AG08396 (cell line): ENCODE results near the gene CLUH.
"Not testable (repeated sequence)": the region's sequence is repeated elsewhere in the genome, so short reads cannot be mapped to it uniquely, and the experiment has no call there.

Experiments used
- DNase-seq: peaks from one replicate; pipeline ENCODE4 v3.0.0; 2012; ENCODE audit warnings: low spot score, mixed read lengths

The CLUH gene

GRCh38 chr17:2701161-2701995, 10.2 kb downstream of the CLUH start:
- DNase-seq, result no peak

DNA sequence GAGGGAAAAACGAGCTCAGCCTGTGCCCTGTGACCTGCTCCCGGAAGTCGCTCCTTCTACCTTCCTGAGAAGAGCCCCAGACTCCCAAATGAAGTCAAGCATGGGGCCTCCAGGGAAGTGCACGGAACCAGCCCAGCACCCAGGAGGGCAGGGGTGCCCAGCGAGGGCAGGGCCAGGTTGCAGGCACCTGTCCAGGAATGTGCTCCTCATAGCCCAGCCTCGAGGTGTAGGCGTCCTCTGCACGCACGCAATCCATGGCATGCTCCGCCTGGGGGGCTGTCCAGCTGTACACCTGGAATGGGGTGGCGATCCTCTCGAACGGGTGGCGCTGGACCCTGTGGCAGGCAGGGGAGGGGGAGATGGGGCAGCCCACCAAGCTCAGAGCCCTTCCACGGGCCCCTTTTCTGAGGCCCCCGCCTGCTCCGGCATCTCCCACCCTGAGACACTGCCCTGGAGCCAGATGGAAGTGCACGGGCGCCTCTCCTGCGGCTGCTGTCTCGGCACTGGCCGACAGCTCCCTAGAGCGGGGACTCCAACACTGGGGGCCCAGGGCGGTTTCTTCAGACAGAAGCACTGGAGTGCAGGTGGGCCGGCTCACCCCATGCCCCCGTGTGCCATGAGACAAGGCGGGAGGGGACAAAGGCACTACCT, 10.9 kb downstream of the CLUH start:
- no peak for DNase-seq

DNA sequence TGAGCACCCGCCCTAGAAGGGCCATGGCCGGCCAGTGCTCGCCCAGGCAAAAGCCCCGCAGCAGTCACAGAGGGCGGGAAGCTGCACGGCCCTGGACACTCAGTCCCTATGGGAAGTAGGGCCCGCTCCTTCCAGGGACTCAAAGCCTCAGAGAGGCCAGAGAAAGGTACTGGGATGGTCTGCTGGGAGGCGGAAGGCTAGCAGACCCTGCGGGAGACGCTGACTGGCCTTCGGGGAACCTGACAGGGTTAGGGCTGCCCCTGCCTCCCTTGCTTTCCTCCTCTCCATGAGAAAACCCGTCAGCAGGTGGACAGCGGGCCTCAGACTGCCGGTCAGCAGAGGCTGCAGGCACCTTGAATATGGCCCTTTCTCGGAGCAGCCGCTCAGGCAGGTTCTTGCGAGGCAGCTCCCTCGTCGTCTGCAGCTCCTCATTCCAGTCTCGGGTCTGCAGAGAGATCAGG, 11.5 kb downstream of the CLUH start:
- no peak for DNase-seq

GRCh38 chr17:2699216-2699805, 12.3 kb downstream of the CLUH start:
- not testable (repeated sequence) for DNase-seq

DNA sequence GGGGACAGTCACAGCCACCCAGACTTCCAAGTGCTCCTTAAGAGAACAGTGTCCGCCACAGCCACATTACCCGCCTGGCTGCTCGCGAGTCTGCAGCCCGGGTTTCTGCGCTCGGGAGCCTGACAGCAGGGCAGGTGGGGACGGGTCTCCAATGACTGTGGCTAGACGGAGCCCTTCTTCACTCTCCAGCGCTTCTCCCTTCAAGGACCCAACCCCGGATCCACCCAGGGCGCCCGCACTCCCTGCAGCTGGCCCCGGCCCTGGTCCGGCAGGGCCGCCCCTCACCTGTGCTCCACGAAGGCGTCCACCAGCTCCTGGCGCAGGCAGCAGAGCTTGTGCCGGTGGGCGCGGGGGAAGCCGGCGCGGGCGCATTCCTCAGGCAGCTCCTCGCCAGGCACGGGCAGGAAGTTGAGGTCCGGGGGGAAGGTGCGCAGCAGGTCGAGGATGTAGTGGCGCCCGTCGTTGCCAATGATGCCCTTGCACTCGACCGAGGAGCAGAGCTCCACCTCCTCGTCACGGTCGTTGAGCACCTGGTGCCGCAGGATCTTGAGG, 13.9 kb downstream of the CLUH start:
- DNase-seq, result no peak

- DNase-seq, result peak; percentile 8
These were observed 15.4 kb downstream of the CLUH start for GRCh38 chr17:2695961-2696760.

DNA sequence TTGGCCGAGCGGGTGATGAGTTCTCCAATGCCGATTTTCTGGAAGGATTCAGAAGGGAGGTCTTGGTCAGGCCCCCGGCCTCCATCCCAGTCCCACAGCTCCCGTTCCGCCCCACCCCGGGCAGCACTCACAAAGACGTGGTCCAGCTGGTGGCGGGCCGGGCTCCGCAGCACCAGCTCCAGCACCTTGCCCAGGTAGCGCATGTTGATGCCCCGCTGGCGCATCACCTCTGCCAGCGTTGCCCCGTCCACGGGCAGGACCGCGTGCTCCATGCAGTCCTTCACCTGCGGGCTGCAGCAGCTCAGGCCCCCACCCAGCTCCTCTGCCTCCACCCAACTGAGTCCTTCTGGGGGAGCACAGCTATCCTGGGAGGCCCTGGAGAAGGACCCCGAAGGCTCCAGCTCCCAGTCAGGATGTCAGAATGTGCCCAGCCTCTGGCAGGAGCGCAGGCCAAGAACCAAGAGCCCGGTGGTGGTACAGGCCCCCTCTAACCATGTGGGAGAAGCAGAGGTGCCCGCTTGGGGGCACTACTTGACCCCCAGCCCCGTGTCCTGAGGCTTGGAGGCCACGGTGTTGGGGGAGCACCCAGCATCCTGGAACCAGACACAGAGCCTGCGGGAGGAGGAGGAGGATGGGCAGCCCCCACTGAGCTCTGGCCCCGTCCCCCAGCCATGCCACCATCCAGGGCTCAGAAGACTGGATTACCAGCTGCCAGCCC, 16.2 kb downstream of the CLUH start:
- DNase-seq, result peak; percentile 15

- peak; percentile 7 for DNase-seq
These were observed 17.0 kb downstream of the CLUH start for GRCh38 chr17:2694381-2695242.

DNA sequence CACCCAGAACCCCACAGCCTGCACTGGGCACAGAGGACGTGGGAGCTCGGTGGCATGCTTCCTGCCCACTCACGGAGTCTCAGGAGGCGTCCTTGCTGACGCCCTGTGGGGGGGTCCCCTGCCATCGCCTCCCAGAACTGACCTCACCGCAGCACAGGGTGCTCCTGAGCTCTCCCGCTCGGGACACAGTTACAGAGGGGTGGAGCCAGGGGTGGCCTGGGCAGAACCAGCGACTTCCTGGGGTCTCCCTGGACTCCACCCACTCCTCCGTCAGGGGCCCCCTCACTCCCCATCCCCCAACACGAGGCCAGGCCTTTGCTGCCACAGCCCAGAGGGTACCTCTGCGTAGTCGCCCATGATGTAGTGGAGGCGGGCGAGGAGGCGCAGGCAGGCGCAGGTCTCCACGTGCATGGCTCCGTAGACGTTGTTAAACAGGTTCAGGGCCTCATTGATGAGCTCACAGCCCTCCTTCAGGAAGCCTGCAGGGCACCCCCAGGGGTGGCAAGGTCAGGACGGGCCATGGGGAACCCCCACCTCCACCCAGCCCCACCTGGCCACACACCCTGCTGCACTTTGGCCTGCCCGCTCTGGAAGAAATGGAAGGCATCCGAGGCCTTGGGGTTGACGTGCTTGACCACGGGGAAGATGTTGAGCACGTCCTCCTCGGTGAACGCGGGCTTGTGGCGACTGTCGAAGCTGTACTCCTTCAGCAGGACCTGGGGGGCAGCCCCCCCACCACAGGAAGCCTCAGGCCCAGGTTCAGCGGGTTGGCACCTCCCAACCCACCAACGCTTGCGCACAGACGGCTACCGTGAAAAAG, 17.8 kb downstream of the CLUH start:
- DNase-seq, result peak; percentile 7

- no peak for DNase-seq
These were observed 18.8 kb downstream of the CLUH start for GRCh38 chr17:2692781-2693135.

GRCh38 chr17:2691965-2692780, 19.4 kb downstream of the CLUH start:
- DNase-seq, result peak; percentile 7

GRCh38 chr17:2691069-2691871, 20.3 kb downstream of the CLUH start:
- no peak for DNase-seq

GRCh38 chr17:2690165-2691068, 21.1 kb downstream of the CLUH start:
- DNase-seq, result peak; percentile 8

DNA sequence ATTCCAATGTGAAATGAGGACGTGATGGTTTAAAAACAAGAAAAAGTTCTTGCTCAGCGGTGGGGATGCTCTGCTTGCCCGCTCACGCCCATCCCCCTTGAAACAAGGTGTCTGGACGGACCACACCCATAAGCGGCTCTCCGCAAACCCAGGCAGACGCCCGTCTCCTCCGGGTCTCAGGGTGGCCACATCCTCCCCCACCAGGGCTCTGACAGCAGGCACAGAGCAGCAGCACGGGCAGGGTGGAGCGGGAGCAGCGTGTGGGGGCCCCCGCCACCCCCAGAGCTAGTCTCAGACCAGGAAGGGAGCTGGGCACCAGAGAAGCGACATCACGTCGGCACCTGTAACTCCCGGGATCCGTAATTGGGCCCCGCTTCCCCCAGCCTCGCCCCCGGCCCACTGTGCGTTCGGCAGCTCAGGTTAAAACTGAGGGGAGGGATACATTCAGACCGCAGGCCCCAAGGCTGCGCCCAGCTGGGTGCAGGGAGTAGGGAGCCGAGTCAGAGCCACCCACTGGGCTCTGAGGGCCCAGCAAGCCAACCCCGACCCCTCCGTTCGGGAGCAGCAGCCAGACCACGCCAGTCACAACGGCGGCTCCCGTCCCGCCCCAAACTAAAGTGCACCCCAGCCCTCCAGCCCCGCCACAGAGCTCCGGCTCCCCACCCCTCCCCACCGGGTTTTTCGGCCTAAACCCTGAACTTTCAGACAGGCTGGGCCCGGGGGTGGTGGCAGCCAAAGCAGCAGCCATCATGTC, 22.0 kb downstream of the CLUH start:
- DNase-seq, result peak; percentile 9

- DNase-seq, result no peak
These were observed 22.9 kb downstream of the CLUH start for GRCh38 chr17:2688351-2689342.
